ENCODE measurements around the gene TOPORS.
"Not testable (repeated sequence)": the region's sequence is repeated elsewhere in the genome, so short reads cannot be mapped to it uniquely, and the experiment has no call there.

Gene TOPORS

GRCh38 chr9:32552172-32552872 is at the start of gene TOPORS, which contains the start of gene SMIM27:
TOPORS (minus strand) TSS chr9:32552586; CDS start chr9:32552436, 150 bp downstream.
SMIM27 (plus strand) TSS chr9:32552327; CDS start chr9:32552435, 108 bp downstream.
- DNase-seq, result peak; percentile 76

- not testable (repeated sequence) for DNase-seq
Measured at GRCh38 chr9:32599021-32599420, 46.6 kb upstream of the TOPORS start.

- no peak for DNase-seq
Measured at GRCh38 chr9:32596936-32597335, 44.5 kb upstream of the TOPORS start.

- DNase-seq, result no peak
Measured at GRCh38 chr9:32596096-32596865, 43.9 kb upstream of the TOPORS start.

- no peak for DNase-seq
Measured at GRCh38 chr9:32590898-32591297, 38.5 kb upstream of the TOPORS start.

GRCh38 chr9:32590476-32590875 is 38.1 kb upstream of the TOPORS start:
- DNase-seq, result no peak

GRCh38 chr9:32589083-32589723 is 36.8 kb upstream of the TOPORS start:
- peak; percentile 12 for DNase-seq

- DNase-seq, result no peak
Measured at GRCh38 chr9:32587901-32588300, 35.5 kb upstream of the TOPORS start.

- DNase-seq, result no peak
Measured at GRCh38 chr9:32584784-32585183, 32.4 kb upstream of the TOPORS start.

GRCh38 chr9:32581512-32582143 is 29.2 kb upstream of the TOPORS start:
- peak; percentile 18 for DNase-seq

GRCh38 chr9:32580631-32581300 is 28.4 kb upstream of the TOPORS start:
- no peak for DNase-seq

GRCh38 chr9:32579706-32580331 is 27.4 kb upstream of the TOPORS start:
- peak; percentile 16 for DNase-seq

GRCh38 chr9:32578976-32579375 is 26.6 kb upstream of the TOPORS start:
- DNase-seq, result no peak

- DNase-seq, result no peak
Measured at GRCh38 chr9:32577316-32577715, 24.9 kb upstream of the TOPORS start.

GRCh38 chr9:32574858-32575257 is 22.5 kb upstream of the TOPORS start:
- no peak for DNase-seq

GRCh38 chr9:32573821-32574220 is 21.4 kb upstream of the TOPORS start:
- no peak for DNase-seq

- peak; percentile 76 for DNase-seq
Measured at GRCh38 chr9:32572900-32573523, 20.6 kb upstream of the TOPORS start, which contains the start of gene NDUFB6. NDUFB6 (minus strand) TSS chr9:32573159; CDS start chr9:32573060, 99 bp downstream.

GRCh38 chr9:32571969-32572899 is 19.8 kb upstream of the TOPORS start:
- DNase-seq, result no peak

- DNase-seq, result no peak
Measured at GRCh38 chr9:32570262-32570661, 17.9 kb upstream of the TOPORS start.

GRCh38 chr9:32566770-32567169 is 14.4 kb upstream of the TOPORS start:
- no peak for DNase-seq
